HTR-8/SVneo (cell line): ENCODE measurements around the gene PFKP.

ENCODE experiments used
- DNase-seq: peaks from one replicate; pipeline ENCODE4 v3.0.0; 2011; ENCODE audit warnings: low spot score, mixed read lengths; ENCODE audit not compliant: insufficient read length
- FAIRE-seq: peaks from 2 replicates; lab custom pipeline; 2011; peaks lifted over from hg19 to GRCh38; lab: Jason Lieb, UNC

Gene PFKP

DNA sequence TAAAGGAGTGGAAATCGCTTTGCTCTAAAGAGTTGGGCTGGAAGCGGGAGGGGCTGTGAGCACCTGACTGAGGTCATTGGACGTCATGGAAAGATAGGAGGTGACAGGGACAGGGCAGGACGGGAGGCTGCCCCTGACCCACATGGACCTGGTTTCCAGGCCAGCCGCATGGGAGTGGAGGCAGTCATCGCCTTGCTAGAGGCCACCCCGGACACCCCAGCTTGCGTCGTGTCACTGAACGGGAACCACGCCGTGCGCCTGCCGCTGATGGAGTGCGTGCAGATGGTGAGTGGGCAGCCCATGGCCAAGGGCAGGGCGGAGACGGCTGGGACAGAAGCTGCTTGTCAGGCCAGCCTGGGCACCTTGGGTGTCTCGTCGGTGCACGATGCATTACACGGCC lies 41.8 kb downstream of the PFKP start:
- DNase-seq: no peak
- no peak for FAIRE-seq

DNA sequence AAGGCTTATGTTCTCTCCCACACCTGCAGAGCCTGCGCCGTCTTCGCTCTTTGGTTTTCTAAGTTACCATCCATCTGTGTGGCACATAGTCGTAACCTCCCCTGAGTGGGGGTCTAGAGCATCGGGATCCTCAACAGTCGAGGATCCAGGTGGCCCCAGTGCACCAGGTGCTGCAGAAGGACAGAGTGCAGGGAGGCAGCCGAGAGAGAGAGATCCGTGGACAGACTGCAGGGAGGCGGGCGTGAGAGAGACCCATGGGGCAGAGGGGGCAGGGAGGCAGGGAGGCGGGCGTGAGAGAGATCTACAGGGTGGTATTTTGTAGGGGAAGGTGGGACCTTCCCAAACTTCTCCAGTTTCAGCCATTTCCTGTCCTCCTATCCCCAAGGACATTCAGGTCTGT lies 42.3 kb downstream of the PFKP start:
- DNase-seq: no peak
- no peak for FAIRE-seq

DNA sequence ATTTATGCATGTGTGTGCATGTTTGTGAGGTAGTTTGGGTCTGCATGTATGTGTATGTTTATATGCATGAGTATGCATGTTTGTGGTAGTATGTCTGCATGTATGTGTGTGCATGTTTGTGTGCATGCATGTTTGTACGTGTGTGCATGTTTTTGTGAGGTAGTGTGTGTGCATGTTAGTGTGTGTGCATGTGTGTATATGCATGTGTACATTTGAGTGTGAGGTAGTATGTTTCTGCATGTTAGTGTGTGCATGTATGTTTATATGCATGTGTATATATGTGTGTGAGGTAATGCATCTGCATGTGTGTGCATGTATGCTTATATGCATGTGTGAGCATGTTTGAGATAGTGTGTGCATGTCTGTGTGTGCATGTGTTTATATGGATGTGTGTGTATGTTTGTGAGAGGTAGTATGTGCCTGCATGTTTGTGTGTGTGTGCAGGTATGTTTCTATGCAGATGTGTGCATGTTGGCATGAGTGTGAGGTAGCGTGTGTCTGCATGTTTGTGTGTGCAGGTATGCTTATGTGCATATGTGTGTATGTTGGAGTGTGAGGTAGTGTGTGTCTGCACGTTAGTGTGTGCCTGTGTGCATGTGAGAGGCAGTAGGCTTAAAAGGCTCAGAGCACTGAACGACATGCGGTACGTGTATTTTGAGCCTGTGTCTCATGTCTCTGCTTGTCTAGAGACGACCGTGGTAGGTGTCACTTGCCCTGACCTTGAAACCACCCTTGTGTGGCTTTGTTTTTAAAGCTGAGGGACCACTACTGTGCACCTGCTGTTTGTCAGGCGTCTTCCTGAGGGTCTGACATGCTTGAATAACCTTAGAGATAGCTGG lies 43.7 kb downstream of the PFKP start:
- DNase-seq: no peak
- FAIRE-seq: peak; percentile 93

DNA sequence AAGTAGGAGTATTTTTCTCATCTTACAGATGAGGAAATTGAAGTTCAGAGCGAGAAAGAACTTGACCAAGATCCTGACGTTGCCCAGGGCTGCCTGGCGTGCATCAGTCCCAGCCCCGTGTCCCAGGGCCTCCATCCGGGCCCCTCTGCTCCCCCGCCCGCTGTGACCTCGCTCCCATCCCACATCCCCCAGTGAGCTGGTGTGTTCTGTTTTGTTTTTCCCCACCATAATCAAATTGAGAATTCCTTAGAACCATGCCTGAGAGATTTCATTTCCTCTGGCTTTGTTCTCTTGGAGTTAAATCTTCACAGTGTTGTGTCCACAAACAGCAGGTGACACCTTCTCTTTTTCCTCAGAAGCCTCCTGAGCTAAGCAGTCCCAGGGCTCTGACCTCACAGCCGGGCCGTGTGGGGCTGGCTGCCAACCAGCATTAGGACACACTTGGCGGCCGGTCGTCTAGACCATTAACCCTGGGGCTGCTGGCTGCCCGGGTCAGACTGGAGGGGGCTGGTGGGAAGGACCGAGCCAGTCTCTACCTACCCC lies 44.3 kb downstream of the PFKP start:
- FAIRE-seq (no peak), DNase-seq (no peak)

DNA sequence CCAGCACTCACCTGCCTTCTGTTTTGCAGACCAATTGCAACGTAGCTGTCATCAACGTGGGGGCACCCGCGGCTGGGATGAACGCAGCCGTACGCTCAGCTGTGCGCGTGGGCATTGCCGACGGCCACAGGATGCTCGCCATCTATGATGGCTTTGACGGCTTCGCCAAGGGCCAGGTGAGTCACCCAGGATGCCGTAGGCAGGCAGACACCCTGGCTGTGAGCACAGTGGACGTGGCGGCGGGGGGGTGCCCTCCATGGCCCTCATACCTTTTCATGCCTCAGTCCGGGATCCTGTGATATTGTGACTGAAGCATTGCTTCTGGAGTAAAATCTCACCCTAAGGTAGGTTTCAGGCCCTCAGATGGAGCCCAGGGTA lies 46.0 kb downstream of the PFKP start:
- FAIRE-seq: no peak
- DNase-seq: no peak

DNA sequence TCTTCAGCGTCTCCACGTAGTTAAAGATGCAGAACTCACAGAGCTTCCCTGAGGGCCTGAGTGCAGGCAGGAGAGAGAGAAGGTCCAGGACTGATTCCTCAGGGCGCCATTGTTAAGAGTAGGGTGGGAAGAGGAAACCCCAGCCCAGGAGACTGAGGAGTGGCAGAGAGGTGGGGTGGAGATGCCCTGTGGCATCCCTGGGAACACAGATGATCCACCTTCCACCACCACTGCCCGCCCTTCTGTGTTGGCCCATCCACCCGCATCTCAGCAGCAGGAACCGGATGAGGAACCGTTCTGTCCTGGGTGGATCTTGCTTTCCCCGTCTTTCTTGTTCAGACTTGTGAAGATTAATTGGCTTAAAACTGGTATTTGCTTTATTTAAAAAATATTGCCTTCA lies 48.3 kb downstream of the PFKP start:
- no peak for DNase-seq
- FAIRE-seq: no peak

DNA sequence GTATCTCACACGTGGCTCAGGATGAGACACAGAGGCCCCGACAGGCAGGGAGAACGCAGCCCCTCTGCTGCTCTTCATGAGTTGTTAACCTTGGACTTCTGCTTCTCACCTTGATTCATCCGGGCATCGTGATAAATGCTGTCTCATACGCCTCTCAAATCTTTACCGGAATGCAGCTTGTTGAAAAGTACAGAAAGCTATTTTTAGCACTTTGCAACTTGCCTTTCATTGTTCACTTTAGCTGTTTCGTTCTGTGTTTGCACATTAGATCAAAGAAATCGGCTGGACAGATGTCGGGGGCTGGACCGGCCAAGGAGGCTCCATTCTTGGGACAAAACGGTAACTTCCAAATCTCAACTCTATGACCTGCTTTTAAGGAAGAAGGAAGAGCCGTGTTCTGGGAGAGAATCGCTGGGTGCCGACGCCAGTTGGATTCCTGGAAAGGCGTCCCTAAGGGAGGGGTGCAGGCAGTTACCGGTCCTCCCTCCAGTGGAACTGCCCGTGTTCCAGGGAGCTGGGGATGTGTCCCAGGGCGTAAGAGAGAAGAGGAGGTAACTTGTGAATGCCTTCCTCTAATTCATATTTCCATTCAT lies 49.3 kb downstream of the PFKP start:
- DNase-seq: no peak

DNA sequence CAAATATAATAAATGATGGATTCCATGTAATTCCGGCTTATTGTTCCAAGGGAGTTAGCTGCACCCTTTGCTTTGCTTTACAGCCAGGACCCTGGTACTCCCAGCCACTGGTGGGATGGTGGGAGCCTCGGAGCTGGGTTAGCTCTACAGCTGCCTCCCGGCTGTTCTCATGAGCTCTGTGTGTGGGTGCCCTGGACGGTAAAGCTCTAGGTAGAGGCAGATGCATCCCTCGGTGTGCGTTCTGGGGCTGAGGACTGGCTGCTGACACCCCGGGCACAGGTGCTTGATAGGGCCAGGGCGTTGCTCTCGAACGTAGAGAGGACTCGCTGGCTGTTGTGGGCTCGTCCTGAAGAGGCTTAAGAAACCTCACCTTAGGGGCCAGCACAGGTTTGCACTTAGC lies 50.1 kb downstream of the PFKP start:
- FAIRE-seq (no peak), DNase-seq (no peak)

More for the DNA sequence above, 49.3 kb downstream of the PFKP start:
- no peak for FAIRE-seq

DNA sequence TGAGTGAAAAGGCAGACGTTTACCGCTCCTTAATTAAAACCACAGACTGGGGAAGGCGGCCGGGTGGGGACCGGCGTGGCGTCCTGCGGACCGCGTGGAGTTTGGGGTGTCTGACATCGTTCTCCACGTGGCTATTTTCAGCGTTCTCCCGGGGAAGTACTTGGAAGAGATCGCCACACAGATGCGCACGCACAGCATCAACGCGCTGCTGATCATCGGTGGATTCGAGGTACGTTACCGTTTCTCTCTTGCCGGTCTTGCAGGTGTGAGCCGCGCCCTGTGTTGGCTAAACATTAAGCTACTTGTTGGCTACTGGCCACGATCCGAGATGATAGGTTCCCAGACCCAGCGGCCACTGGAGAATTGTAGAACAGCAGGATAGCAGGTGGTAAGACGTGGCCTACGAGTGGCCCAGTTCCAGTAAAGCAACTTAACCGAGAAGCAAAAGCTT lies 51.3 kb downstream of the PFKP start:
- no peak for FAIRE-seq

DNA sequence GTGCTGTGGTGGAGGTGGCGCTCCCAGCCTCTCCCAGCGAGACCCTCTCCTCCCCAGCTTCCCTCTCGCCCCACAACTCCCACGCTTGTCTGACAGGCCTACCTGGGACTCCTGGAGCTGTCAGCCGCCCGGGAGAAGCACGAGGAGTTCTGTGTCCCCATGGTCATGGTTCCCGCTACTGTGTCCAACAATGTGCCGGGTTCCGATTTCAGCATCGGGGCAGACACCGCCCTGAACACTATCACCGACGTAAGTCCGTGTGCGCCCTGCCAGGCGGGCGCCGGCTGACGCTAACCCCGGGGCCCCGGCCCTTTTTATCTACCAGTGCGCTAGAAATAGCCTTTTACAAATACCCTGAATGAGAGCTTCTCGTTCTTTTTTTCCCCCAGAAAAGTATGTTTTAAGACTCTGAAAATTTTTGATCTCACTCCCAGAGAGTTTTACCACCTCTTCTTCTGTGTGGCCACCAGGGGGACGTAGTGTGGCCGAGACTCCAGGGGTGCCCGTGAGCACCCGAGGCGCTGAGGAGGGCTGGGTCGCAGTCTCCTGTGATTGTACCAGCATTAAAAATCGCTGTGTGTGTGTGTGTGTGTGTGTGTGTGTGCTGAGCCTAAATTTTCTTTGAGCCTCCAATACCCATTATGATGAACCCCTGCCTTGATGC lies 52.6 kb downstream of the PFKP start:
- FAIRE-seq (no peak), DNase-seq (peak; percentile 28)

More for the DNA sequence above, 51.3 kb downstream of the PFKP start:
- no peak for DNase-seq

DNA sequence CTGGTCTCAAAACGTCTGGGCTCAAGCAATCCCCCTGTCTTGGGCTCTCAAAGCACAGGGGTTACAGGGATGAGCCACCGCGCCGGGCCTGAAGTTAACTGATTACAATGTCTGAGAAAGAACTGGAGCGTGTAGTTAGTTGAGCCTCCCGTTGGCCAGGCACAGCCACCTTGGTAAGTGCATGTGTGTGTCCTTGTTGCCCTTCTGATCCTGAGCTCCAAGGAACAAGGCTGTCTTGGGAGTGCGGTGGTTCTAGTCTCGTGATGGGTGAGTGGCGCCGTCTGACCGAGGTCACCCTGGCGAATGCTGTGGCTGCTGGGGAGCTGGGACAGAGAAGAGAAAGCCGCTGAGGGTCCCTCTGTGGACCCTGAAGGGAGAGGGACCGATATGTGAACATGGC lies 54.7 kb downstream of the PFKP start:
- no peak for FAIRE-seq
- no peak for DNase-seq

DNA sequence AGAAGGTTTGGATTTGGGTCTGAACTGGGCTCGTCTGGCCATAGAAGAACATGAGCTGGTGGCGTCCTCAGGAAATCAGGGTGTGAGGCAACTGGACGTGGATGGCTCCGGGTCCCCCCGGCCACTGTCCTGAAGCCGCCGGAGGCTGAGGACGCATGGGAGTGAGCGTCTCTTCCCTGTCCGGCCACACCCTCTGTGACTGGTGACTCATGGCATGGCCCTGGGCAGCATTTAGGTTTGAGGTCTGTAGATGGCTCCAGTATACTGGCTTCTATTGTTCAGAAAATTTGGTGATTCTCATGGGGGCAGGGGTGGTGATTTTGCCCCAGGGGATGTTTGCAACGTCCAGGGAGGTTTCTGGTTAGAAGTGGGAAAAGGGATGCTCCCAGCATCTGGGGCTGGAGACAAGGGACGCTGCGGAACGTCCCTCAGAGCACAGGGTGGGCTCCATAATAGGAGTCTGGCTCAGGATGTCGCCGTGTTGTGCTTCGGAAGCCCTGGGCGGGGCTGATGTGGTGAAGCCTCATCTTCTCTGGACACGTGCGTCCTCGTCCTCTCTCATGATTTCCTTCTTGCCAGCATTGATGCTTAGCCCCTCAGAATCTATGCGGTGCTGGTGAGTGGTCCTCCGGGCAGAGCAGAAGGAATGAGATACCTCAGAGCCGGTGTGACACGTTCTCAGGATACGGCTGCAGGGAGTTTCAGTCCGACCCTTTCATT lies 55.3 kb downstream of the PFKP start:
- DNase-seq: no peak
- FAIRE-seq: no peak

DNA sequence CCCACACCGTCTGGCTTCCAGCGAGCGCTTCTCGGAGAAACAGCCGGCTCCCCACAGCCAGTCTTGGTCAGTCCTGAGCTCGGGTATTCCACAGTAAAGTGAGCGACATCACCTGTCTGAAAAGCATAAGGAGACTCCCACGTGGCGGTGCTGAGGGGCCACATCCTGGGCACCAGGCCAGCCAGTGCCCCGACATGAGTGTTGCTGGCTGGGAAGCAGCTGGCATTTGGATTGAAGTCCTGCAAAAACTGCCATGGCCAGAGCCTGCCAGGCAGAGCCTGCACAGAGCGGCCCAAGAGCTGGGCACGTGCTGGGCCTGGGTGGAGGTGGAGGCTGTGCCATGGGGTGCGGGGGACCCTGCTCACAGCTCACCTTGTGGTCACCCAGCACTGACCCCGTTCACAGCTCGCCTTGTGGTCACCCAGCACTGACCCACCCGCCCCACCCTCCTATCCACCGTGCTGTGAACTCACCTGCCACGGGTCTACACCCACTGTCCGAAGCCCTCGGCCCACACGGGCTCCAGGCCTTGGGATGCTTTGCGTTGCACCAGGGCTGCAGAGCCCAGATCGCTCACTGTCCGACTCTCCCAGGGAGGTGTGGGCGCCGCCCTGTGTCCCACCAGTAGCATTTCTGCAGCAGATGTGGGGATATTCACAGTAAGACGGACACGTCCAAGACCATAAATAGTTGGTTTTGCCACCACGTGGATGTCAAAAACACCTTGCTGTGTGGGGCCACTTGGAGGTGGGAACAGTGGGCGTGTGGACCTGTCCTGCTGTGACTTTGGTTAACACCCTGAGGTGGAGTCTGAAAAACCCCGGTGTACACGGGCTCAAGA lies 56.4 kb downstream of the PFKP start:
- no peak for FAIRE-seq

DNA sequence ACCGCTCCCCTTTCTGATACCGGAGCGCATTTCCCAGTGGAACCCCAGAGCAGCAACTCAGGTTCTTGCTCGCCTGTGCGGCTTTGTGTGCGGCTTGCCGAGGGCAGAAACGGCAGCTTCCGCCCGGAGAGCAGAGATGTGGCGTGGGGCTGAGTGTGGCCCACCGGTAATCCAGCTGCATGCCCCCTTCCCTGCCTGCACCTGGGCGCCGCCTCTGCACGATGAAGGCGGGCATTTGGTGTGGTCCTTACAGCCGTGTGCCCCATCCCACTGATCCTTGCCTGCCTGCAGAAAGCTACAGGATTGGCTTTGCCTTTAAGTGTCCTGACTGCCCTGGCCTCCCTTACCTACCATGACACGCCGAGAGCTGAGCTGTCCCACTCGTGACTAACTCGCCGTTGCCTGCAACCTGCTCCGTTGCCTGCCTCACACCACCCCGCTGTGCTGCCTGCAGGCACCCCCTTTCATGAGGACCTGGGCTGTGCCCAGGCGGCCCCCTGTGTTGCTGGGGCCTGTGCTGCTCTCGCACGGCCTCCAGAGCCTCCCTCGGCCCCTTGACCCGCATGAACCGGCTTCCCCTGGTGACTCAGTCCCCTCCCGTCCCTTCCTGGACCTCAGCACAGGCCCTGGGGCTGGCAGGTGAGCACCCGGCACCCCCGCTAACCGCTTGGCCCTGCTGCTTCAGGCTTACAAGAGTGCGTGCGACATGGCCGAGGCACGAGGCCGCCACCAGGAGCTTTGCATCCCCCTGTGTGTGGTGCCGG lies 57.2 kb downstream of the PFKP start:
- DNase-seq (no peak), FAIRE-seq (no peak)

More for the DNA sequence above, 56.4 kb downstream of the PFKP start:
- no peak for DNase-seq

DNA sequence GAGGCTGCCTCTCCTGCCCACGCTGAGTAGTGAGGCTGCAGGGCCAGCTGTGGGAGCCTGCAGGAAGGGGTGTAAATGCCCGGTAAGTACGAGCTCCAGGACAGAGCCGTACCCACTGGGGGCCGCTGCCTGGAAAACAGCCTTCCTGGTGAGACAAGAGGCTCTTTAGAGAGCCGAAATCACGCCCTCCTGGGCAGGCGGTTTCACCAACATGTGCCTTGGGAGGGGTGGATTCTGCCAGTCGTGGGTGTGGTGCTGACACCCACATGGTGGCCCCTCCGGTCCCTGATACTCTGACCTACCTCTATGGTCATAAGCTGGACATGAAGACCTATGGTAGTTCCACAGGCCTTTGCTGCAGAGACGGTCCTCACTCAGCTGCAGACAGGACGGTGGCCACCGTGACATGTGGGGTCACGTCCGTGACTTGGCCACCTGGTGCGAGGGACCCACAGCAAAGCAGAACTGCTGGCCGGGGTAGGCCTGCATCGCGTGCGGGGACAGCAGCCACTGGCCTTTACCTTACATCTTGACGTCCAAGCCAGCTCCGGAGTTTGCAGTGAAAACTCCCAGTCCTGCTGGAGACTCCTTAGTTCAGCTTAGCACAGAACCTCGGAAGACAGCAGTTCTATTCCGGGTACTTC lies 58.3 kb downstream of the PFKP start:
- FAIRE-seq (no peak), DNase-seq (no peak)

DNA sequence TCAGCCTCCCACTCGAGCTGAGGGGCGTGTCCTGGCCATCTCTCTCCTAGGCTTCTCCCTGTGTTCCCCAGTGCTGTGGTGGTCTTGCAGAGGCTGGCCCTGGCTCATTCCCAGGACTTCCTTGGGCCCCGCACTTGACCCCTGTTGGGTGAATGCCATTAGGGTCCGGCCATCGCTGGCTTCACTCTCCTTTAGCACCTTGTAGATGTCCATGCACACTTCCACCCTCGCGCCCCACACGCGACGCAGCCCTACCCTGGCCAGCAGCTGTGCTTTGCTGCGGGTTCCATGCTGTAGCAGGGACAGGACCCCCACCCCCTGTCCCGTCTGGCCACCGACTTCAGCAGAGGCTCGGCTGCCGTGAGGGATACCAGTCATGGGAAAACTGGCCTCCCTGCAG lies 58.9 kb downstream of the PFKP start:
- DNase-seq (no peak), FAIRE-seq (no peak)

DNA sequence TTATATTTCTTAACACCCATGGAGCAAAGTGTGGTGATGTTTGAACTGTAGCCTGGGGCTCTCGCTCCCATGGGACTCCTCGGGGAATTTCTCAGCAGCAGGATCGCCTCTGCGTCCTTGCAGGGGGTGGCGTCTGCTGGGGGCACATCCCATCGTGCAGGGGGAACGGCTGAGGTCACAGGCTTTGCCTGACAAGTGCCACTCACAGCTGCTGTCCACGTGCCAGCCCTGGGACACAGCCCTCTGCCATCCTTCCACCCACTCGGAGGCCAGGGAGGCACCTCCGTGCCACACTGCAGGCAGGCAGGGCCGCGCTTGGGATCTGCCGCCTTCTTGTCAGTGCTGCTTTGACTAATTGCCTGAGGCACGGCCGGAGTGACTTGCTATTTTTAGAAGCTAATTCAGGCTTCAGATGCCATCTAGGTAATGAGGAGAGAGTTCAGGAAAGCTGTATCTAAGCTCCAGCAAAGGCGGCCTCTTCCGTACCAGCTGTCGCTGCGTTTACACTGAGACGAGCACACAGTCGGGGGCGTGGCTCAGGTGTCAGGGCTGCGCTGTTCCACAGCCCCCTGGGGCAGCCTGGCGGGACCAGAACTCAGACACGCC lies 59.5 kb downstream of the PFKP start:
- DNase-seq (no peak), FAIRE-seq (no peak)

DNA sequence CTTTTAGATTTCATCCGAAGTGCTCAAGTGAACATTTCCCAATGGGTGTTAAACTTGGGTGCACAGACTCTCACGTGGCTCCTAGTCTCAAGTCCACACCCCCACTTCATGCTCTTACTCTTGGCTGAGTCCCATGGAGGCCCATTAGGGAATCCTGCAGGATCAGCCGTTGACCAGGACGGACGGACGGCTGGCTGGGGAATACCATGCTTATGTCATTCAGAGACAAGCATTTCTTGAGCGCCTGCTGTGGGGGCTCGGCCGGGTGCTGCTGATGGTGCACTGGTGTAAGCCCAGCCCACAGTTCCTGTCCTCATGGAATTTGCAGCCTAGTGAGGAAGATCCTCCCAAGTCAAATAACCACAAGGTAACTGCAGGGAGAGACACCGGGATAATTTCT lies 60.6 kb downstream of the PFKP start:
- FAIRE-seq: no peak

More for the DNA sequence above, 60.6 kb downstream of the PFKP start:
- DNase-seq: no peak
